CMK (cell line): ENCODE results near the gene PTGR2.
"Not testable (repeated sequence)": the region's sequence is repeated elsewhere in the genome, so short reads cannot be mapped to it uniquely, and the experiment has no call there.

Experiments used
- DNase-seq: peaks from one replicate; pipeline ENCODE4 v3.0.0-alpha.2; 2010; ENCODE audit warnings: low read depth

PTGR2 gene

DNA sequence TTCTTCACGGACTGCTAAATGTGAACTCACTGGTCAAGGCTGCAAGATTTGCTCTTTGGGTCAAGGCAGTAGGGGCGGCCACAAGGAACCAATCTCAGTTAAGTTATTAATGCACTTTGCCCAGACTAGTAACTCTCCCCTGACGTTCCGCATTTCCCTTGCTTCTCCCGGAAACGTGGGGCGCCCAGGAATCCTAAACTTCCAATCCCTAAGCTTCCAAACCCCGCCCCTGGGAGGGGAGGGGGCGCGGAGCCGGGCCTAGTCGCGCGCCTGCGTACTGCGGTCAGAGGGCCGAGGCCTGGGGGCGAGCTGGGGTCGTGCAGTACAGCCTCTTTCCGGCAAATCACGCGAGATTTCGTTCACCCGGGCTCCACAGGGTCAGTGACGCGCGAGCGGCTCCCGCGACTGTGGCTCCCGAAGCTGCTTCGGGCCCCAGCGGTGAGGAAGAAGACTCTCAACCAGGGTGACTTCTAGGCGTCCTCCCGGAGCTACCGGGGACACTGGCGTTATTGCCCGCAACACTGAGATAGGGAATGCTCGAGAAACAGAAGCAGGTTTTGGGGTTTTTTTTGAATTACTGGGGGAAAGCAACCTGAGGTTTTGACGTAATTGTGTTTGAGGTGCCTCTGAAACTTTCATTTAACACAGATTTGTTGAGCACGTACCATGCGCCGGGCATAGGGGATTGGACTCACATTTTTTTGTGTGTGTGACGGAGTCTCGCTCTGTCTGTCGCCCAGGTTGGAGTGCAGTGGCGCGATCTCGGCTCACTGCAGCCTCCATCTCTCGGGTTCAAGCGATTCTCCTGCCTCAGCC is at the start of gene PTGR2:
PTGR2 (plus strand) TSS at position 265 of the 816 bp plus-strand sequence. CDS start 7,032 bp downstream, outside the sequence.
- peak; percentile 69 for DNase-seq

DNA sequence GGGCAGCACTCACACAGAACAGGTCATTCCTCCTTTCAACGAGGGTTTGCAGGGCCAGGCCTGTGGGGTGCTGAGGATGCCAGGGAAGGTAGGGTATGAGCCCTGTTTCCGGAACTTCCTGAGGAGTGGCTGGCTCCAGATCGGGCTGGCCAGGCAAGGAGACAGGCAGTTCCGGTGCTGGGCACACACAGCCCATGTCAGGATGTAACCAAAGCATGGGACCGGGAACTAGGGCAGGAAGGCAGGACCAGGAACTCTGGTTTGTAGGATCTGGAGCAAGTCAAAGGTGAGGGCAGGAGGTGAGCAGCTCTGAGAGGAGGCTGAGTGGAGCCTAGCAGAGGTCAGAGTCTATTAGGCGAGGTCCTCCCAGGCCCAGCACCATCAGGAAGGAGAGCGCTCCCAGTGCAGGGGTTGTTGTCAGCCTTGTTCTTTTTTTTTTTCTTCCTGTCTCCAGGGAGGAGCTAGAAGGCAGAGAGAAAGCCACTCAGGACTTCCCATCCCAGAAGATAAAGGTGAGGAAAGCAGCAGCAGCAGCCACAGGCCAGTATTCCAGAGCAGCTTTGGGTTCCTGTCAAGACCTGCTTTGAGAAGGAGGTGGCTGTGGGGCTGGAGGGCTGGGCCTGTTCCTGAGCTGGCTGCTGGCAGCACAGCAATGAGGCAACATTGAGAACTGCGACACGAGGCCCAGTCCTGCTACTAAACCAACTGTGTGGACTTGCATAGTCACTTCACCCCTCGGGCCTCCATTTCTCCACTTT is 49.0 kb upstream of the PTGR2 start:
- no peak for DNase-seq

DNA sequence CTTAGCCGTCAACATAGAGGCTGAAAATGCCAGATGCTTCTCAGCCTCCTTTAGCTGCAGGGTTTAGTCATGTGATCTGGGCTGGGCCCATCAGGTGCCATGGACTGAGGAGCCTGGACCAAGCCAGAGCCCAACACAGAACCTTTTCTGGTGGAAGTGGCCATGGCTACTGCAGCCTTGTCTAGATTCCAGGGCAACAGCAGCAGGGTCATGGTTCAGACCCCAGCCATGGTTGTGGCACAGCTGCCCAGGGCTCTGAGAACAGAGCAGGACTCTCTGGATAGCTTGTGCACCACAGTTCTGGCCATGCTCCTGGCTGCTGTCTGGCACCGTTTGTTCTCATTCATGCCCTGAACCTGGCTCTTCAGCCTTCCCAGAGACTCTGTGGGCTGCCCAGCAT is 47.0 kb upstream of the PTGR2 start:
- no peak for DNase-seq

DNA sequence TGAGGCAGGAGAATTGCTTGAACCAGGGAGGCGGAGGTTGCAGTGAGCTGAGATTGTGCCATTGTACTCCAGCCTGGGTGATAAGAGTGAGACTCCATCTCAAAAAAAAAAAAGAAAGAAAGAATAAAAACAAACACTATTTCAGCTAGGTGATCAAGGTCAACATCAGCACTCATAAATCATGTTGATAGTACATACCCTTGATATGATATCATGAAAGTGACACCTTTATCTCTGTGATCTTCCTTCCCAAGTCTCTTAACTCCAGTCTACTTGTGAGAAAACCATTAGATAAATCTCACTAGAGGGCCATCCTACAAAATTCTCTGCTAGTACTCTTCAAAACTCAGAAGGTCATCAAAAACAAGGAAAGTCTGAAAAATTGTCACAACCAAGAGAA is 44.2 kb upstream of the PTGR2 start:
- no peak for DNase-seq

DNA sequence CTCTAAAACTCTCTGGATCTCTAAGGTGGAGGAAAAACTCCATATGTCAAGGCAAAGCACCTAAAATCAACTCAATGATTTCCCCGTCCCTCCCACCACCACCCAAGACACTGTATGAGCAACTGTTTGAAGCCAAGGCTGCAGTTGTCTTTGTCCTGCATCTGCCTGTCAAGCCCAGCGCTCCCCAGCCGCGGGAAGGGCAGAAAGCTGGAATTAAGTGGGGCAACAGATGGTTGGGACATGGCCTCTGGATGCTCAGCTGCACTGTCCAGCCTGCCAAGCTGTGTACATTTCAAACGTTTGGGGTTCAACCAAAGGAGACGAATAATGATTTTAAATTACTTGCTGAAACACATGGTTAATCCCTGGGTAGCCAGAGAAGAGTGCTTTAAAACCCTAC is 42.2 kb upstream of the PTGR2 start:
- no peak for DNase-seq

DNA sequence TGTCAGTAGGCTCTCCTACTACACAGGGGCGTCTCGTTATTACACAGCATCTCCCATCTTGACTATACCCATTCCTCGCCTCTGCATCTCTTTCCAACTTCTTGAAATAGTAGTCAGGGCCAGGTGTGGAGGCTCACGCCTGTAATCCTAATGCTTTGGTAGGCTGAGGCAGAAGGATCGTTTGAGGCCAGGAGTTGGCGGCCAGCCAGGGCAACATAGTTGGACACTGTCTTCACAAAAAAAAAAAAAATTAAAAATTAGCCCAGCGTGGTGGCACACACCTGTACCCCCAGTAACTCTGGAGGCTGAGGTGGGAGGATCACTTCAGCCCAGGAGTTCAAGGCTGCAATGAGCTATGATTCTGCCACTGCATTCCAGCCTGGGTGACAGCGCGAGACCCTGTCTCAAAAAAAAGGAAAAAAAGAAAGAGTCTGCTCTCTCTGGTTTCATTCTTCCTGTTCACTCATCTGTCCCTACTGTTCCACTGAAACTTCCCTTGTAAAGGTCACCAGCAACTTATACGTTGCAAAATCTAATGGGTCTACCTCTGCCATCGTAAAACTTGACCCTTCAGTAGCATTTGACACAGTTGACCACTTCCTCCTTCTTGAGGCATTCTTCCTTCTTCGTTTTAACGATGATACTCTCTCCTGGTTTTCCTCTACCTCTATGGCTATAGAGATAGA is 41.0 kb upstream of the PTGR2 start:
- no peak for DNase-seq

DNA sequence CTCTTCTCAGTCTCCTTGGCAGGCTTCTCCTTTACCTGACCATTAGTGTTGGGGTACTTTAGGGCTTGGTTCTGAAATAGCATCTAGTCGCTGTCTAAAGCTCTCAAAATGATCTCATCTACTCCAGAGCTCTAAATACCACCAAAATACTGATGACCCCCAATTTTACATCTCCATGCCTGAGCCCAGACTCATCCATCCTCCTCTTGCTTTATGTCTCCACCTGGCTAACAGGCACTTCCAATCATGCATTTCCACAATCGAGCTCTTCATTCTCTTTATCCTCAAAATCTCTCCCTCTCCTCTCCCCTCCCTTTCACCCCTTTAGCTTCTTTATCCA is 40.5 kb upstream of the PTGR2 start:
- DNase-seq = no peak

DNA sequence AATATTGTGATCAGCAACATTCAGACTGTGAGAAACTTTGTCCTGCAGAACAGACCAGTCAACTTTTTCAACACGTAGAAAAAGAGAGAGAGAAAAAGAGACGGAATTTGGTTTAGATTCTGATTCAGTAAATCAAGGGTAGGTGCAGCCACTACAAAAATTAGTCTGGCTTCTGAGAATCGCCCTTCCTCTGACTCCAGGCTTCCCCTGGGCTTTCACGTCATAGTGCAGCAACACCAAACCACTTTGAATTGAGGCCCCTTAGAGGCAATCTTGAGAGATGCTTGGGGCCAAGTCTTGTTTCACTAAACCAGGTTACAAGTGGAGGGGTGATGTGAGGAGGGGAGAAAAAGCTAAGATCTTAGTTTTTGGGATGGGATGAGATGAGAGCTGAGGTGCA is 37.5 kb upstream of the PTGR2 start:
- DNase-seq = no peak

DNA sequence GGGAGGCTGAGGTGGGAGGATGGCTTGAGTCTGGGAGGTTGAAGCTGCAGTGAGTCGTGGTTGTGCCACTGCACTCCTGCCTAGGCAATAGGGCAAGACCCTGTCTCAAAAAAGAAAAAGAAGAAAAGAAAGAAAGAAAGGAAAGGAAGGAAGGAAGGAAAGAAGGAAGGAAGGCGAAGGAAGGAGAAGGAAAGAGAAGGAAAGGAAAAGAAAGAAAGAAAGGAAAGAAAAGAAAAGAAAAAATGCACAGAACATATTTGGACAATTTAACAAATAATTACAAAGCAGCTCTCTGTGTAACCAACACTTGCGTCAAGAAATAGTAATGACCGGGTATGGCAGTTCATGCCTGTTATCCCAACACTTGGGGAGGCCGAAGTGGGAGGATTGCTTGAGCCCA is 35.8 kb upstream of the PTGR2 start:
- no peak for DNase-seq

DNA sequence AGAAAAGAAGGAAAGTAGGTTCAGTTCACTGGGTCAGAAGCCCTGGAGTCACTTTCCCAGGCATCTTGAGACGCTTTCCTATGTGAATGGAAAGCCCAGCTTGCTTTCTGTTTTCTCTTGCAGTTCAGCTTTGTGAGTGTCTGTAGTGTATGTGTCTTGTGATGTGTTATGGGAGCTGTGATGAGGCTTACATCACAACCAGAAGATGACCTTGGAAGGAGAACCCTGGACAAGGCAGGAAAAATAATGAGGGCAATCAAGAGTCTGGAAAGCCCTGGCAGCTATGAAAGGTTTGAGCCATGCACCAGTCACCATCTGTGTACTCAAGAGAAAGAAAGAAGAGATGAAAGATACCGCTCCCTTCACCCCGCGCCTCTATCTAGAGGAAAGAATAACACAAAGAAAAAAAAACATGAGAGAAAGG is 35.2 kb upstream of the PTGR2 start:
- DNase-seq = no peak

DNA sequence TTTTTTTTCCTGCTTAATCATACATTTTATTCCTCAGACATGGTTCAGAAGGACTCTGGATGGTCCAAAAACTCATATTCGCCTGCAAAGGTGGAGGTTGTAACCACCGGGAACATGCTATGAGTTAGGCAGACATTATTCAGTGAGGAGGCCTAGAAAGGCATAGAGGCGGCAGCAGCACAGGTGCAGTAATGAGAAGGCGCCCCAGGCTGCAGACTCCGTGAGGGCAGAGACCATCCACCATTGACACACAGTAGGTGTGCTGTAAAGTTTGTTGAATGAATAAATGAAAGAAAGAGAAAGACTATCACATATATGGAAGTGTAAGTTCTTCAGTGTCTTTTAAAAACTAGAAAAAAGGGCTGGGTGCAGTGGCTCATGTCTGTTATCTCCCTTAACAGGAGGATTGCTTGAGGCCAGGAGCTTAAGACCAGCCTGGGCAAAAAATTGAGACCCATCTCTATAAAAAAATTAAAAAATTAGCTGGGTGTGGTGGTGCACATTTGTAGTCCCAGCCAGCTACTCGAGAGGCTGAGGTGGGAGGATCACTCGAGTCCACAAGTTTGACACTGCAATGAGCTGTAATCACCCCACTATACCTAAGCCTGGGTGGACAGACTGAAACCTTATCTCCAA is 34.5 kb upstream of the PTGR2 start:
- DNase-seq = no peak

DNA sequence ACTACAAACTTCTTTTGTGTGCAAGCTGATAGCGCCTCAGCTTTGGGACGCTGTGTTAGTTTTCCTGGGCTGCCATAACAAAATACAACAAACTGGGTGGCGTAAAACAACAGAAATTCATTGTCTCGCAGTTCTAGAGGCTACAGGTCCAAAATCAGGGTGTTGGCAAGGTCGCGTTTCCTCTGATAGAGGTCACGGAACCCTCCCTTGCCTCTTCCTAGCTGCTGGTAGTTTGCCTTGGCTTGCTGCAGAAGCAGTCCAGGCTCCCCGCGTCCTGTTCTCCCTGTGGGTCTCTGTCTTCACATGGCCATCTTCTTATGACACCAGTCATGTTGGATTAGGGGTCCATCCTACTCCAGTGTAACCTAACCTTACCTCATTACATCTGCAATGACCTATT is 32.8 kb upstream of the PTGR2 start:
- DNase-seq = no peak

DNA sequence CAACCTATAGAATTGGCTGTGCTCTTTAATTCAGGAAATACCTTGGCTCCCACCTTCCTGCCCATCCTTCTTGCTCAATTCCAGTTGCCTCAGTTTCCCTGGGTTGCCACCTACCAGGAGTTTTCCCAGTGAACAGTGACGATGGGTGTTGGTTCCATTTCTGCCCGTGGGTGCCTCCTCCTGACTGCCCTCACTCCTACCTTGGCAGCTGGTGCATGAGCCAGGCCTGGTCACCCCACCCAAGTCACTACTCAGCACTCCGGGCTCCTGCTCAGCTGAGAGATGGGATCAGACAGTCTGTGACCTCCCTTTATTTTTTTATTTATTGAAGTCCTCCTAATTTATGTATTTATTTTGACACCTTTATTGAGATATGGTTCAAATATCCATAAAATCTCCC is 31.0 kb upstream of the PTGR2 start:
- no peak for DNase-seq

DNA sequence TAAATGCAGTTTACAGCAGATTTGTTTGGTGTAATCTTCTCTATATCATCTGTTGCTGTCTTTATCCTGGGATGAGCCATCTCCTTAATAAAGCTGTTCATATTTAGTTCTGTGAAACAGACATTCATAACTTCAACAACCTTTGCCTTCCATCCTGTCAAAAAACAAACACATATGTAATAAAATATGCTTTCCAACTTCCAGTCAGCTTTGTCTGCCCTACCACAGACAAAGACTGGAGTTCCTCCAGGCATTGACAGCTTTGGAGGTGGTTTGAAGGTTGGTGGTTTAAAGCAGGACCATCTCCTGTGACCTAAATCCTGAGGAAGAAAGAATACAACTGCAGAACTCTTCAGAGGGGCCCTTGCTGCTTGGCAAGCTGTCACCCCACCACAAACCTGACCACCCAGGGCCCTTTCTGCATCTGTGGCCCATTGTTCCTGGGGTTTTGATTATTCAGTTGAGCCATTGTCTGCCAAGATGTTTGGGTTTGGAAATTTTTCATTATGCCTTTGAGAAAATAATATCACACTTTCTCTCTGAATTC is 28.2 kb upstream of the PTGR2 start:
- DNase-seq = no peak

DNA sequence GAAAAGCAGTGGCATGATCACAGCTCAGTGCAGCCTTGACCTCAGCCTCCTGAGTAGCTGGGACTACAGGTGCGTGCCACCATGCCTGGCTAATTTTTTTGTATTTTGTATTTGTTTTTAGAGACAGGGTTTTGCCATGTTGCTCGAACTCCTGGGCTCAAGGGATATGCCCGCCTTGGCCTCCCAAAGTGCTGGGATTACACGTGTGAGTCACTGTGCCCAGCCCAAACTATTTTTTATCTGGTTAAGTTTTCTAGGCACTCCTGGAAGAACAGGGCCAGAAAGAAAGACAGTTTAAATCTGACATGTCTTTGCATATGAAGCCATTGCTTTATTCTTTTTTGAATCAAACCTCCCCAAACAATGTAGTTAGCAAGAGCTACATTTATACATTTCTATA is 27.5 kb upstream of the PTGR2 start:
- DNase-seq = no peak

DNA sequence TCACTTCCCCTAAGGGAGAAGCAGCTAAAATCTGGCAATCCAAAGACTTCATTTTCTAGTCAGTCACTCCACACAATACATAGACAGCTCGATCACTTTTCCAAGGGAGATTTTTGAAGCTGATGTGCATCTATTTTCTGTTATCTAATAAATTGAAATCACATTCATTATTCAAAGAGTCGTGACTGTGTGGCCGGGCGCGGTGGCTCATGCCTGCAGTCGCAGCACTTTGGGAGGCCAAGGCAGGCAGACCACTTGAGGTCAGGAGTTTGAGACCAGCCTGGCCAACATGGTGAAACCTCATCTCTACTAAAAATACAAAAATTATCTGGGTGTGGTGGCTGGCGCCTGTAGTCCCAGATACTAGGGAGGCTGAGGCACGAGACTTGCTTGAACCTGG is 27.1 kb upstream of the PTGR2 start:
- no peak for DNase-seq

DNA sequence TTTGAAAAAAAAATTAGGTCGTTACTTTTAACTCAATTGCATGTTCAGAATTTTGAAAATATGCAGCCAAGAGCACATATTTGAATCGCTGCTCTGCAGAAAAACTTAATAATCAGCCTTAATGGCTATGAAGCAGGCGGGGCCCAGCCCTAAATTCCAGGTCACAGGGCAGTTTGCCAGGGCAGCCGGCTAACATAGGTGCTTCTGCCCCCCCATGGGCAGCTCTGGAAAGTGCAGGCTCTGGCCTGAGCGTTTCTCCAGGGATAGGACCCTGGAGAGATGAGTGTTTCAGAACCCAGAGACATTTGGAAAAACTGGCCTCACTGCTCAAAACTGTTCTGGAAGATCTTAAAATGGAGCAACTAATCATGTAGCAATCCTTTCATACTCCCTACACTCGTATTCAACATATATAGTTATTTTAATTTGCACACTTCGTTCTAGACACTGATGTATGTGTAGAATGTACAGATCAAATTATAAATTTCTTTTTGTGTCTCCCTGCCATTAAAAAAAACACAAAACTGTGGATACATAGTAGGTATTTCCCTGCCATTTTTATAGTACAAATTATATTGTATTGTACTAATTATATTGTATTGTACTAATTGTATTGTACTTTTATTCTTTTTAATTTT is 26.0 kb upstream of the PTGR2 start:
- peak; percentile 60 for DNase-seq

DNA sequence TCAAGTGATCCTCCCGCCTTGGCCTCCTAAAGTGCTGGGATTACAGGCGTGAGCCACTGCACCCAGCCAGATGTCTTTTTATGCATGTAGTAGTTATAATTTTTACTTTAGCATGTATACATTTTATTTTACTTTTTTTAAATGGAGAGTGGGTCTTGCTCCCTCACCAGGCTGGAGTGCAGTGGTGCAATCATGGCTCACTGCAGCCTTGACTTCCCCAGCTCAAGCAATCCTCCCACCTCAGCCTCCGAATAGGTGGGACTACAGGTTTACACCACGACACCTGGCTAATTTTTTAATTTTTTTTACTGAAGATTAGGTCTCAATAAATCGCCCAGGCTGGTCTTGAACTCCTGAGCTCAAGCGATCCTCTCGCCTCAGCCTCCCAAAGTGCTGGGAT is 24.4 kb upstream of the PTGR2 start:
- DNase-seq = not testable (repeated sequence)

DNA sequence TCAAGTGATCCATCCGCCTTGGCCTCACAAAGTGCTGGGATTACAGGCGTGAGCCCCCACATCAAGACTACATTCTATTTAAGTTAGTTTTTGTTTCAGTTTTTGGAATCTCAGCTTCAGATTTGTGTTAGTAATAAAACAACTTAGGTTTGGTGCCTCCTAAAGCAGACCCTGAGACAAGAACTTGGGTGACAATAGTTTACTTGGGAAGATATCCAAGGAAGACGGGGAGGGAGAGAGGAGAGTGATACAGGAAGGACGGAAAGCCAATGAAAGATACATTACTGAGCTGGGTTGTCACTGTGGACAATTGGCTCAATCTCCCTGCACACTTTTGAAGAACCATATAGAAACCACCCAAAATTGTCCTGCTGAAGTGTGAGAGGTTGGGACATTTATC is 22.6 kb upstream of the PTGR2 start:
- DNase-seq = no peak

DNA sequence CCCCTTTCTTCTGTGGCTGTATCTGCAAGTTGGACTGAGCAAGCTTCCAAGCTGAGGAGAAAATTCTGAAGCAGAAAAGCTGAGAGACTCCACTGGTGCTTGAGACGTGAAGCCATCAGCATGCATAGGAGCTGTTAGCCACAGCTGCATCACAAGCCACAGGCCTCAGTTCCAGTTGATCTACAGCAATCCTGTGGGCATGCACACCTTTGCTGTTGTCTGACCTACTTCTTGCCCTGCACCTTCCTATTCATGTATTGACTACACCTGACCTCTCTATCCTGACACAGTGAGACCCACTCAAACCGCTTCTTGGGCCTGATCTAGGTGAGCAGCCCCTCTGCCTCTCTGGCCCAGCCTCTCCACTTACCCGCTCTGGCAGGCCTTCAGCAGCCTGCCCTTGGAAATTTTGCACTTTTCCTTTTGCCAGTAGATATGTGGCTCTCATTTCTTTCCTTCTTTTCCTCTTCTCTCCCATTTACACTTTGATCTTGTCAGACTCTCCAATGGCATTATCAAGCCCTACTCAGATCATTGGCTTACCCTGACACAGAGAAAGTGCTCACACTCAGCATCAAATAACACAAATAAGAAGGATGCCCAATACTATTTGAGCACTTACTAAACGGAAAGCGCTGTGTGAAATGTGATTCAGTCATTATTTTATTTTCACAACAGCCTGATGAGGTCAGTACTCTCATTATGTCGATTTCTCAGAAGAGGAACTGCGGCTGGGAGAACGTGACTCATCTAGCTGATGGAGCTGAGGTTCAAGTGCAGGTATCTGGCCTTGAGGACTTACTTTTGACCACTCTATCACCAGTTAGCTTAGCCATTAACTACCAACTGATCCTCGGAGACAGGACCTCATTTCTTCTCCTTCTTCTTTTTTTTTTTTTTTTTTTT is 21.9 kb upstream of the PTGR2 start:
- no peak for DNase-seq

DNA sequence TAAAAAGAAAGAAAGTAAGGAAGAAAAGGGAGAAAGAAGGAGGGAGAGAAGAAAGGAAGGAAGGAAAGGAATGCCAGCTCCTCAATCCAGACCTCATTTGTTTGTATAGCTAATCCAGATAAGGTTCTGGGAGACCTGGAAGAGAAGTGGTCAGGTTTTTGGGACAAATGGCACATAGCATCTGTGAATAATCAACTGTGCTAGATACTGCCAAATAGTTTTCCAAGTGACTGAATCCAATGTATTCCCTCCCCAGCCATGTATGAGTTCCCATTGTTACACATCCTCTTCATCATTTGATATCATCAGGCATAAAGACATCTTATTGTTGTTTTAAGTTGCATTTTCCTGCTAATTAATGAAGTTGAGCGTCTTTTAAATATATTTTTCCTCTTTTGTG is 18.6 kb upstream of the PTGR2 start:
- no peak for DNase-seq
